Trophoblast cell (in vitro differentiated cells and primary cell): ENCODE data around the gene LCN15.
A peak's percentile ranks its signal among the peaks of the same experiment; 100 is the strongest.
"Not testable (repeated sequence)": the region's sequence is repeated elsewhere in the genome, so short reads cannot be mapped to it uniquely, and the experiment has no call there.

Experiments used
- DNase-seq, 2 donors: peaks; one replicate each; pipeline ENCODE4 v3.0.0-alpha.2; 2016
- H2AFZ ChIP-seq: 2 replicates; pipeline ENCODE4 v1.6.1; 2013; ENCODE audit warnings: low read length, moderate library complexity, mild to moderate bottlenecking; ENCODE audit not compliant: insufficient read depth, poor library complexity
- H2AK5ac ChIP-seq: 2 replicates; pipeline ENCODE4 v1.6.1; 2013; ENCODE audit warnings: mild to moderate bottlenecking, low read length
- H2BK120ac ChIP-seq: 2 replicates; pipeline ENCODE4 v1.6.1; 2013; ENCODE audit warnings: low read length, mild to moderate bottlenecking, moderate library complexity; ENCODE audit not compliant: insufficient read depth, poor library complexity
- H2BK12ac ChIP-seq: 2 replicates; pipeline ENCODE4 v1.6.1; 2013; ENCODE audit warnings: mild to moderate bottlenecking, low read length, moderate library complexity
- H2BK5ac ChIP-seq: 2 replicates; pipeline ENCODE4 v1.6.1; 2013; ENCODE audit warnings: low read length, low read depth, moderate library complexity, mild to moderate bottlenecking; ENCODE audit not compliant: poor library complexity
- H3K14ac ChIP-seq: 2 replicates; pipeline ENCODE4 v1.6.1; 2013; ENCODE audit warnings: mild to moderate bottlenecking, low read length
- H3K18ac ChIP-seq: 2 replicates; pipeline ENCODE4 v1.6.1; 2013; ENCODE audit warnings: mild to moderate bottlenecking, low read length
- H3K23ac ChIP-seq: 2 replicates; pipeline ENCODE4 v1.6.1; 2013; ENCODE audit warnings: low read length
- H3K27ac ChIP-seq: 2 replicates; pipeline ENCODE4 v1.5.1; 2013; ENCODE audit warnings: low read depth, mild to moderate bottlenecking, inconsistent platforms, low read length, moderate library complexity
- H3K27me3 ChIP-seq: 2 replicates; pipeline ENCODE4 v1.6.1; 2013; ENCODE audit warnings: inconsistent platforms, mild to moderate bottlenecking, low read length, moderate library complexity; ENCODE audit not compliant: insufficient read depth
- H3K36me3 ChIP-seq, 2 experiments: 1 replicate in 1 of 2; 2 replicates in 1 of 2; pipeline ENCODE4 v1.6.1; 2013; ENCODE audit warnings: low read length in 2 of 2, mild to moderate bottlenecking in 2 of 2, moderate library complexity in 1 of 2; ENCODE audit not compliant: insufficient read depth in 2 of 2, control insufficient read depth in 1 of 2
- H3K4ac ChIP-seq: 2 replicates; pipeline ENCODE4 v1.6.1; 2013; ENCODE audit warnings: low read depth, mild to moderate bottlenecking, low read length, moderate library complexity
- H3K4me1 ChIP-seq, 2 experiments: 1 replicate in 1 of 2; 2 replicates in 1 of 2; pipeline ENCODE4 v1.6.1; 2013; ENCODE audit warnings: low read length in 2 of 2, mild to moderate bottlenecking in 2 of 2, moderate library complexity in 1 of 2; ENCODE audit not compliant: insufficient read depth in 2 of 2, control insufficient read depth in 1 of 2
- H3K4me2 ChIP-seq: 2 replicates; pipeline ENCODE4 v1.6.1; 2013; ENCODE audit warnings: inconsistent platforms, mild to moderate bottlenecking, low read length, moderate library complexity
- H3K4me3 ChIP-seq: 2 replicates; pipeline ENCODE4 v1.5.1; 2013; ENCODE audit warnings: mild to moderate bottlenecking, low read depth, low read length, inconsistent platforms
- H3K79me1 ChIP-seq: one replicate; pipeline ENCODE4 v1.6.1; 2013; ENCODE audit warnings: low read length
- H3K79me2 ChIP-seq: 2 replicates; pipeline ENCODE4 v1.6.1; 2013; ENCODE audit warnings: low read length, mild to moderate bottlenecking; ENCODE audit not compliant: control insufficient read depth, insufficient read depth, poor library complexity
- H3K9ac ChIP-seq: 2 replicates; pipeline ENCODE4 v1.6.1; 2013; ENCODE audit warnings: mild to moderate bottlenecking, low read length
- H3K9me3 ChIP-seq: 2 replicates; pipeline ENCODE4 v1.6.1; 2013; ENCODE audit warnings: low read depth, mild to moderate bottlenecking, control low read depth, inconsistent platforms, low read length; ENCODE audit not compliant: insufficient read depth
- H4K12ac ChIP-seq: 2 replicates; pipeline ENCODE4 v1.6.1; 2013; ENCODE audit warnings: low read depth, mild to moderate bottlenecking, low read length, moderate library complexity
- H4K8ac ChIP-seq: 2 replicates; pipeline ENCODE4 v1.6.1; 2013; ENCODE audit warnings: low read depth, mild to moderate bottlenecking, low read length, moderate library complexity
- H4K91ac ChIP-seq: one replicate; pipeline ENCODE4 v1.6.1; 2013; ENCODE audit warnings: low read depth, mild to moderate bottlenecking, low read length, moderate library complexity
- WGBS: extraction: QIAGEN DNeasy Blood & Tissue Kit; methylation state at CpG from one replicate; pipeline ENCODE4 v1.1.7; 2013; ENCODE audit warnings: missing lambda C conversion rate; ENCODE audit not compliant: insufficient read length, insufficient coverage; ENCODE audit errors: extremely low coverage; 5-methylcytosine and 5-hydroxymethylcytosine counted together

The LCN15 gene

GRCh38 chr9:136766410-136767120 is 2.2 kb upstream of the LCN15 start:
- H4K91ac ChIP-seq, H2BK5ac ChIP-seq, H3K27ac ChIP-seq, H3K14ac ChIP-seq, H2AFZ ChIP-seq, H3K4me2 ChIP-seq, H3K4me3 ChIP-seq, H3K23ac ChIP-seq, H3K9me3 ChIP-seq, H3K9ac ChIP-seq, H3K79me1 ChIP-seq, H3K27me3 ChIP-seq, H3K36me3 ChIP-seq, H2BK120ac ChIP-seq, H2AK5ac ChIP-seq, H4K12ac ChIP-seq, H3K79me2 ChIP-seq, H3K18ac ChIP-seq, H3K4ac ChIP-seq, H4K8ac ChIP-seq, H2BK12ac ChIP-seq: not testable (repeated sequence)
- peaks cover 9 to 12% of the 10 kb centered on the region in 2 experiments for H3K4me1 ChIP-seq
- DNase-seq: peak; percentile 46 to 52
- WGBS: no CpG with 5 or more reads among the region's 18 CpGs

GRCh38 chr9:136765745-136766409 is 1.6 kb upstream of the LCN15 start:
- H3K18ac ChIP-seq, H2BK12ac ChIP-seq, H3K9me3 ChIP-seq, H3K23ac ChIP-seq, H3K4ac ChIP-seq, H3K36me3 ChIP-seq, H3K79me1 ChIP-seq, H2BK120ac ChIP-seq, DNase-seq, H2BK5ac ChIP-seq, H3K27ac ChIP-seq, H3K9ac ChIP-seq, H3K79me2 ChIP-seq, H4K12ac ChIP-seq, H3K4me3 ChIP-seq, H3K4me2 ChIP-seq, H2AK5ac ChIP-seq, H2AFZ ChIP-seq, H4K91ac ChIP-seq, H3K14ac ChIP-seq, H4K8ac ChIP-seq, H3K27me3 ChIP-seq: not testable (repeated sequence)
- WGBS: no CpG with 5 or more reads among the region's 14 CpGs
- H3K4me1 ChIP-seq: peaks cover 10 to 12% of the 10 kb centered on the region in 2 experiments

GRCh38 chr9:136765041-136765440 is 723 bp upstream of the LCN15 start:
- no peak overlapping the region for H4K12ac ChIP-seq

GRCh38 chr9:136763649-136764035 is 676 bp downstream of the LCN15 start:
- Histone ChIP-seq H4K91ac (peak overlapping the region; percentile 45), H2BK5ac (no peak overlapping the region), H3K9ac (no peak overlapping the region), H3K23ac (no peak overlapping the region), H2AK5ac (peak overlapping the region; percentile 17), H3K4me1 (peaks cover 10 to 12% of the 10 kb centered on the region in 2 experiments), H2BK120ac (no peak overlapping the region), H3K36me3 (no peaks in the 10 kb centered on the region), H4K12ac (no peak overlapping the region), H3K27ac (no peak overlapping the region), H3K79me1 (peaks cover 4% of the 10 kb centered on the region), H3K27me3 (no peaks in the 10 kb centered on the region), H3K14ac (no peak overlapping the region), H3K4ac (no peak overlapping the region), H3K18ac (no peak overlapping the region), H3K4me3 (no peak overlapping the region), H3K9me3 (peaks cover 7% of the 10 kb centered on the region), H2AFZ (no peak overlapping the region), H2BK12ac (no peak overlapping the region), H3K79me2 (no peaks in the 10 kb centered on the region), H4K8ac (no peak overlapping the region), H3K4me2 (no peak overlapping the region)
- no CpG with 5 or more reads among the region's 14 CpGs for WGBS
- no peak for DNase-seq

More at GRCh38 chr9:136765041-136765440, 723 bp upstream of the LCN15 start:
- H3K4me3 ChIP-seq: no peak overlapping the region
- H3K4me1 ChIP-seq: peaks cover 10 to 12% of the 10 kb centered on the region in 2 experiments
- H2BK12ac ChIP-seq: no peak overlapping the region
- DNase-seq: no peak
- no peak overlapping the region for H3K9ac ChIP-seq
- H3K4ac ChIP-seq: no peak overlapping the region
- no peak overlapping the region for H2AFZ ChIP-seq
- no peak overlapping the region for H3K27ac ChIP-seq
- H3K9me3 ChIP-seq: peaks cover 7% of the 10 kb centered on the region
- no peak overlapping the region for H2BK5ac ChIP-seq
- H3K14ac ChIP-seq: no peak overlapping the region
- no peak overlapping the region for H3K4me2 ChIP-seq
- H3K27me3 ChIP-seq: no peaks in the 10 kb centered on the region
- no peaks in the 10 kb centered on the region for H3K36me3 ChIP-seq
- H3K23ac ChIP-seq: no peak overlapping the region
- H3K79me2 ChIP-seq: no peaks in the 10 kb centered on the region
- no peak overlapping the region for H4K8ac ChIP-seq
- H2AK5ac ChIP-seq: no peak overlapping the region
- no peak overlapping the region for H3K18ac ChIP-seq
- no peak overlapping the region for H2BK120ac ChIP-seq
- no CpG with 5 or more reads among the region's 14 CpGs for WGBS
- H3K79me1 ChIP-seq: peaks cover 4% of the 10 kb centered on the region
- no peak overlapping the region for H4K91ac ChIP-seq
